IPS-20b (cell line): Measurements from ENCODE around the gene TMEM208.
A peak's percentile ranks its signal among the peaks of the same experiment; 100 is the strongest.

Source experiments
- H3K27ac ChIP-seq: one replicate; pipeline ENCODE4 v1.5.1; 2013; ENCODE audit warnings: low read length
- H3K27me3 ChIP-seq: 2 replicates; pipeline ENCODE4 v1.6.1; 2013; ENCODE audit warnings: mild to moderate bottlenecking, low read length, inconsistent platforms; ENCODE audit not compliant: insufficient read depth
- H3K36me3 ChIP-seq: 2 replicates; pipeline ENCODE4 v1.6.1; 2013; ENCODE audit warnings: low read depth, mild to moderate bottlenecking, inconsistent platforms, low read length, moderate library complexity; ENCODE audit not compliant: insufficient read depth
- H3K4me1 ChIP-seq: 2 replicates; pipeline ENCODE4 v1.6.1; 2013; ENCODE audit warnings: mild to moderate bottlenecking, control low read depth, inconsistent platforms, low read length, moderate library complexity; ENCODE audit not compliant: insufficient read depth
- H3K4me3 ChIP-seq: 2 replicates; pipeline ENCODE4 v1.5.1; 2013; ENCODE audit warnings: mild to moderate bottlenecking, low read length, inconsistent platforms
- H3K9ac ChIP-seq: 2 replicates; pipeline ENCODE4 v1.6.1; 2013; ENCODE audit warnings: low read depth, mild to moderate bottlenecking, inconsistent platforms, low read length, moderate library complexity
- H3K9me3 ChIP-seq: 2 replicates; pipeline ENCODE4 v1.6.1; 2013; ENCODE audit warnings: mild to moderate bottlenecking, low read depth, low read length, inconsistent platforms; ENCODE audit not compliant: insufficient read depth

The TMEM208 gene

DNA sequence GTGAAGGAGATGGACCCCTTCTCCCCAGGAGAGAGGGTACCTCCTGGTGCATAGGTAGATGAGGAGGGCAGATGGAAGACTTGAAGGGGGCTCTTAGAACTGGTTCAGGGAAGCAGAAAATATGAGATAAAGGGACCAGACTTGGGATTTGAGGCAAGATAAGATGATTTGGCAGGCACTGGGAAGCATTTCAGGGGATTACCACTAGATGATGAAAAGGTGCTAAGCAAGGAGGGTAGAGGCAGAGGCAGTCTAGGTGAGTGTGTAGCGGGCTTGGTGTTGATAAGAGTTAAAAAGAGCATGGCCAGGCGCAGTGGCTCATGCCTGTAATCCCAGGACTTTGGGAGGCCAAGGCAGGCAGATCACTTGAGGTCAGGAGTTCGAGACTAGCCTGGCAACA is 36.3 kb downstream of the TMEM208 start:
- H3K4me1 ChIP-seq = no peaks in the 10 kb centered on the region
- no peaks in the 10 kb centered on the region for H3K9me3 ChIP-seq
- H3K9ac ChIP-seq = no peak overlapping the region
- H3K36me3 ChIP-seq = no peaks in the 10 kb centered on the region
- H3K27ac ChIP-seq = no peak overlapping the region
- H3K4me3 ChIP-seq = no peak overlapping the region
- H3K27me3 ChIP-seq = peaks cover 8% of the 10 kb centered on the region; the same call in 1 of the 2 replicates

DNA sequence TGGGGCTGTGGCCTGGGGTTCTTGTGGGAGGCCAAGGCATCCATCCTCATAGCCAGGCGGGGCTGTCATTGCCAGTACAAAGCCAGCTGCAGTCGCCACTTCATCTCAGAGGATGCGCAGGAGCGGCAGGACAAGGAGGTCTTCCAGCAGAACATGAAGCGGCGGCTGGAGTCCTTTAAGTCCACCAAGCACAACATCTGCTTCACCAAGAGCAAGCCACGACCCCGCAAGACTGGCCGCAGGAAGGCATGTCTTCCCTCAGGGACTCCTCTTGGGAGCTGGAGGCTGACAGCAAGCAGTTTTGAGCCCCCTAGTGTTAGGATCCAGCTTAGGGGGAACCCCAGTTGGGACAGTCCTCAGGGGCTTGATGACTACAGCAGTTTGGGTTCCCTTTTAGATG is 37.3 kb downstream of the TMEM208 start:
- no peak overlapping the region for H3K9ac ChIP-seq

DNA sequence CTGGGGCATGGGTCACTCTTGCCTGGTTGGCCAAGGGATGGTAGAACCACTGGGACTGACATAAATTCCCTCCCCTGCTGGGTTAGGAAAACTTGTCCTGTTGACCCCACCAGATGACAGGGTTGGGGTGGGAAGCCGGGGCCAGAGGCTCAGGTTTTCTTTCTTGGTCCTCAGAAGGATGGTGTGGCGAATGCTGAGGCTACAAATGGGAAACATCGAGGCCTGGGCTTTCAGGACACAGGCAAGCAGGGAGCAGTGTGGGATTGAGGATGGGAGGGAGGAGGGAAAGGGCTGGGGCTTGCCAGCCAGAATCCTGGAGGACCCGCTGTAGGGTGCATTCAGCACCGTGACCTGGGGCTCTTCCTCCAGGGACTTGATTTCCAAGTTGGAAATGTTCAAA is 37.9 kb downstream of the TMEM208 start:
- no peaks in the 10 kb centered on the region for H3K36me3 ChIP-seq
- H3K4me1 ChIP-seq = 0 out of 2 replicates have a peak, but pooled peaks cover 3% of the 10 kb centered on the region
- H3K27me3 ChIP-seq = peaks cover 8% of the 10 kb centered on the region; the same call in 1 of the 2 replicates
- H3K9me3 ChIP-seq = no peaks in the 10 kb centered on the region
- H3K27ac ChIP-seq = no peak overlapping the region
- H3K4me3 ChIP-seq = no peak overlapping the region
- no peak overlapping the region for H3K9ac ChIP-seq

More for the DNA sequence above, 37.3 kb downstream of the TMEM208 start:
- H3K27me3 ChIP-seq = peaks cover 8% of the 10 kb centered on the region; the same call in 1 of the 2 replicates
- H3K4me3 ChIP-seq = no peak overlapping the region
- H3K27ac ChIP-seq = no peak overlapping the region
- no peaks in the 10 kb centered on the region for H3K36me3 ChIP-seq
- H3K4me1 ChIP-seq = no peaks in the 10 kb centered on the region
- no peaks in the 10 kb centered on the region for H3K9me3 ChIP-seq

DNA sequence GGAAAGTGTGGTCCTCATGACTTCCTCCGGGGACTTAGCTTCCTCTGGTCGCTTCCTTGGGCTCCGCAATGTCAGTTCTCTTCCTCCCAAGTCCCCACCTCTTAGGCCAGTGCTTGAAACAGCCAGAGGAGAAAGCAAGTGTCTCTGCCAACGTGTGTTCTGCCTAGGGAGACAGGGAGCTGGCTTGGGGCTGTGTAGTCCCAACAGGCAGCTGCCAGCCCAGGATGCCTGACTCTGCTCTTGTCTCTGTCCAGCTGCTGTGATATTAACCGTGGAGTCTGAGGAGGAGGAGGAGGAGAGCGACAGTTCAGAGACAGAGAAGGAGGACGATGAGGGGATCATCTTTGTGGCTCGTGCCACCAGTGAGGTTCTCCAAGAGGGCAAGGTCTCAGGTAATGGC is 38.9 kb downstream of the TMEM208 start:
- H3K27ac ChIP-seq = no peak overlapping the region
- H3K9ac ChIP-seq = no peak overlapping the region
- 0 out of 2 replicates have a peak, but pooled peaks cover 3% of the 10 kb centered on the region for H3K4me1 ChIP-seq
- H3K36me3 ChIP-seq = no peaks in the 10 kb centered on the region
- H3K27me3 ChIP-seq = peaks cover 8% of the 10 kb centered on the region; the same call in 1 of the 2 replicates
- H3K4me3 ChIP-seq = no peak overlapping the region
- H3K9me3 ChIP-seq = no peaks in the 10 kb centered on the region

DNA sequence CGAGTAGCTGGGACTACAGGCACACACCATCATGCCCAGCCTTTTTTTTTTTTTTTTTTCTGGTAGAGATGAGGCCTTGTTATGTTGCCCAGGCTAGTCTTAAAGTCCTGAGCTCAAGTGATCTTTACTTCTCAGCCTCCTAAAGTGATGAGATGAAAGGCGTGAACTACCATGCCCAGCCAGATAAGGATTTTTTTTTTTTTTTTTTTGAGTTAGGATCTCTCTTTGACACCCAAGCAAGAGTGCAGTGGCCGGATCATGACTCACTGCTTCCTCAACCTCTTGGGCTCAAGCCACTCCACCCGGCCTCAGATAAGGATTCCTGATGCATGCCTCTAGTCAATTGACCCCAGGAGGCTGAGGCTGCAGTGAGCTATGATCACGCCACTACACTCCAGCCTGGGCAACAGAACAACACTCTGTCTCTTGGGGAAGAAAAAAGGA is 41.2 kb downstream of the TMEM208 start:
- H3K27me3 ChIP-seq = 0 out of 2 replicates have a peak, but pooled peaks cover 5% of the 10 kb centered on the region
- H3K9me3 ChIP-seq = no peaks in the 10 kb centered on the region
- H3K36me3 ChIP-seq = no peaks in the 10 kb centered on the region
- H3K4me1 ChIP-seq = 0 out of 2 replicates have a peak, but pooled peaks cover 3% of the 10 kb centered on the region
- H3K4me3 ChIP-seq = no peak overlapping the region
- no peak overlapping the region for H3K27ac ChIP-seq
- H3K9ac ChIP-seq = no peak overlapping the region

- no peak overlapping the region for H3K9ac ChIP-seq
- H3K4me1 ChIP-seq = 0 out of 2 replicates have a peak, but pooled peaks cover 3% of the 10 kb centered on the region
- no peaks in the 10 kb centered on the region for H3K36me3 ChIP-seq
- H3K4me3 ChIP-seq = no peak overlapping the region
- no peak overlapping the region for H3K27ac ChIP-seq
- H3K9me3 ChIP-seq = no peaks in the 10 kb centered on the region
- H3K27me3 ChIP-seq = 0 out of 2 replicates have a peak, but pooled peaks cover 3% of the 10 kb centered on the region
These were observed 42.8 kb downstream of the TMEM208 start for GRCh38 chr16:67269766-67270165.

- Histone ChIP-seq H3K27ac (no peak overlapping the region), H3K4me3 (no peak overlapping the region), H3K9me3 (no peaks in the 10 kb centered on the region), H3K4me1 (0 out of 2 replicates have a peak, but pooled peaks cover 3% of the 10 kb centered on the region), H3K9ac (no peak overlapping the region), H3K36me3 (no peaks in the 10 kb centered on the region), H3K27me3 (no peaks in the 10 kb centered on the region)
These were observed 44.0 kb downstream of the TMEM208 start for GRCh38 chr16:67270931-67271338.

- no peaks in the 10 kb centered on the region for H3K36me3 ChIP-seq
- 0 out of 2 replicates have a peak, but pooled peaks cover 3% of the 10 kb centered on the region for H3K4me1 ChIP-seq
- no peaks in the 10 kb centered on the region for H3K9me3 ChIP-seq
- H3K27me3 ChIP-seq = no peaks in the 10 kb centered on the region
- H3K27ac ChIP-seq = no peak overlapping the region
- no peak overlapping the region for H3K9ac ChIP-seq
- H3K4me3 ChIP-seq = no peak overlapping the region
These were observed 44.5 kb downstream of the TMEM208 start for GRCh38 chr16:67271446-67271845.

DNA sequence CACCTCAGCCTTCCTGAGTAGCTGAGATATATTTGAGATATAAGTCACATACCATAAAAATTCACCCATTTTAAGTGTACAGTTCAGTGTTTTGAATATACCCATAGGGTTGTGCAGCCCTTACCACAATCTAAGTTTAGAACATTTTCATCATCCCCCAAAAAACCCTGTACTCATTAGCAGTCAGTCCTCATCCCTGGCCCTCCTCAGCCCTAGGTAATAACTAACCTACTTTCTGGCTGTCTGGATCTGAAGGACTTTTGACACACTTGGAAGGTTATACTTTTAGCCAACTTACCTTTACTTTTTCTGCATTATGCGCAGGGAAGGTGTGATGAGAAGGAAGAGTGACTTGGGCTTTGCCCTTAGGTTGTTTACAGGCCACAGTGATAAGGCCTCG is 48.4 kb downstream of the TMEM208 start:
- H3K4me1 ChIP-seq = no peaks in the 10 kb centered on the region
- peaks cover 19% of the 10 kb centered on the region for H3K27me3 ChIP-seq
- no peaks in the 10 kb centered on the region for H3K9me3 ChIP-seq
- no peak overlapping the region for H3K9ac ChIP-seq
- no peaks in the 10 kb centered on the region for H3K36me3 ChIP-seq
- H3K4me3 ChIP-seq = no peak overlapping the region
- H3K27ac ChIP-seq = no peak overlapping the region

DNA sequence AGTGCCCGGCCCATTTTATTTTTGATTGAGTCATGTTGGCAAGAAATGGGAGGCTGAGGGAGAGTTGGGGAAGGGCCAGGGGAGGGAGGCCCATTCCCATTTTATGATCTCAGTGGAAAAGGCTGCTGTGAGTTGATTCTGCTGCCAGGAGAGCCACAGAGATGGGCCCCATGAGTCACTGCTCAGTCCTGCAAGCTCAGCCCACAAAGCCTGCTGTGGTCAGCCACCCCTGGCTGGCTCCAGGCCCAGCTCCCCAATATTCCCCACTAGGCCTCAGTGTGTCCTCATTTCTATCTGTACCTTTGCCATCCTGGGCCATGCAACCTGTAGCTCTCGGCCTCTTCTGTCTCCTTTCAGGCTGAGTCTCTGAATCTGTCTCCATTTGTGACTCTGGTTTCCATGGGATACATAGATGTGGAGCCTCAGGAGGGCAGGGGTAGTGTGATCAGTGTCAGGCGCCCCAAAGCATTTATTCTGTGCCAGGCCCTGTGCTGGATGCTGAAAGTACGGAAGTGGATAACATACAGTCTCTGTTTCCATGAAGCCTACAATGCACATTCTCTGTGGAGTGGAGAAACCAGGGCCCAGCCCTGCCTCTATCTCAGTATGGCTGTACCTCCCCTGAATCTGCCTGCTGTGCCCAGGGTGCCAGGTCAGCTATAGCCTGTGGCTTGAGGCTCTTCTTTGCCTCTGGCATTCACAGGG is 50.5 kb downstream of the TMEM208 start:
- Histone ChIP-seq H3K4me1 (no peaks in the 10 kb centered on the region), H3K9ac (no peak overlapping the region), H3K36me3 (no peaks in the 10 kb centered on the region), H3K27ac (no peak overlapping the region), H3K9me3 (no peaks in the 10 kb centered on the region), H3K4me3 (no peak overlapping the region), H3K27me3 (peaks cover 25% of the 10 kb centered on the region)

DNA sequence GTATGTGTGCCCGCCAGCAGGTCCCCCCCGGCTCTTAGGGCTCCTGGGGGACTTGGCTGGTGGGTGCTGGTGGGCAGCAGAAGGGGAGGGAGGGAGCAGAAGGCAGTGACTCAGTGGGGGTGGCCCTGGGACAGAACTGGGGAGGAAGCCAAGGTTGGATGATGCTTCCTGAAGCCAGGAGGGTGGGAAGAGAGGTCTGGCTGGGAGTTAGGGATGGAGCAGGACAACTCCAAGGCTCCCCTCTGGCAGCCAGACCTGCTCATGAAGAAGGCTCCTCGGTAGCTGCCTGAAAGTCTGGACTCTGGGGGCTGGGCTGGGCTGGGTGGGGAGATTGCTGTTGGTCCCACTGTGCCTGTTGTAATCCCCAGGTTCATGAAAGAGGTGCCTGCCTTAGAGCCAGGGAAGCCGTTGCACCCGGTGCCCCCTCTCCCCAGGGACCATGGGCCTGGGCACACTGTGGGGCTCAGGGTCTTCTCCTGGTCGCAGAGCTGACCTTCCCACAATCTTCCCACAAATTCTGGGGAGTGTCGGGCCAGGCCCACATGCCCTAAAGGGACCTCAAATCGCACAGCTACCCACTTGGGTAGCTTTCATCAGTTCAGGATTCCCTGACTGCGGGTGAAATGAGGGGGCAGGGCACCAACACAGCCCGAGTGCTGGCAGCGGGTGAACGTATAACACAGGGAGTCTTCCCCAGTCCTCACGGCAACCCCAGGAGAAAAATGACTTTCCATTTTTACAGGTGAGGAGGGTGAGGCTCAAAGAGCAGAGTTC is 51.3 kb downstream of the TMEM208 start:
- H3K4me1 ChIP-seq = no peaks in the 10 kb centered on the region
- H3K36me3 ChIP-seq = no peaks in the 10 kb centered on the region
- peaks cover 25% of the 10 kb centered on the region for H3K27me3 ChIP-seq
- H3K4me3 ChIP-seq = peak overlapping the region; percentile 61; the same call in 1 of the 2 replicates
- no peak overlapping the region for H3K27ac ChIP-seq
- no peaks in the 10 kb centered on the region for H3K9me3 ChIP-seq
- H3K9ac ChIP-seq = no peak overlapping the region
